ENCODE data around the gene GPR65.

GPR65 gene

DNA sequence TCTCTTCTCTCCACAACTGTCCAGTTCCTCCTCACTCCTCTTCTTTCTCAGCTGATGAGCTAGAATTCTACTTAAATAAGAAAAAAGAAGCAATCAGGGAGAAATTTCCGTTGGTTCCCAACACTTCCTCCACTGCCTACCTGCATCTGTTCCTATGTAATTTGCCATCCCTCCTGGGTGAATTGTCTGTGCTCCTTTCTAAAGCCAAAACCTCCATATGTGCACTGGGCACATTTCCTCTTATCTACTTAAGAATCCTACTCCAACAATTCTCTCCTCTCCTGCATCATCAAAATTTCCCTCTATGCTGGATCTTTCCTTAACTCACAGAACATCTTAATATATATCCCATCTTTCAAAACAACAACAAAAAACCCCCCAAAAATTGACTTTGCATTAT is 35.2 kb downstream of the GPR65 start:
- DNase-seq (ENCODE audit: low spot score), result no peak

DNA sequence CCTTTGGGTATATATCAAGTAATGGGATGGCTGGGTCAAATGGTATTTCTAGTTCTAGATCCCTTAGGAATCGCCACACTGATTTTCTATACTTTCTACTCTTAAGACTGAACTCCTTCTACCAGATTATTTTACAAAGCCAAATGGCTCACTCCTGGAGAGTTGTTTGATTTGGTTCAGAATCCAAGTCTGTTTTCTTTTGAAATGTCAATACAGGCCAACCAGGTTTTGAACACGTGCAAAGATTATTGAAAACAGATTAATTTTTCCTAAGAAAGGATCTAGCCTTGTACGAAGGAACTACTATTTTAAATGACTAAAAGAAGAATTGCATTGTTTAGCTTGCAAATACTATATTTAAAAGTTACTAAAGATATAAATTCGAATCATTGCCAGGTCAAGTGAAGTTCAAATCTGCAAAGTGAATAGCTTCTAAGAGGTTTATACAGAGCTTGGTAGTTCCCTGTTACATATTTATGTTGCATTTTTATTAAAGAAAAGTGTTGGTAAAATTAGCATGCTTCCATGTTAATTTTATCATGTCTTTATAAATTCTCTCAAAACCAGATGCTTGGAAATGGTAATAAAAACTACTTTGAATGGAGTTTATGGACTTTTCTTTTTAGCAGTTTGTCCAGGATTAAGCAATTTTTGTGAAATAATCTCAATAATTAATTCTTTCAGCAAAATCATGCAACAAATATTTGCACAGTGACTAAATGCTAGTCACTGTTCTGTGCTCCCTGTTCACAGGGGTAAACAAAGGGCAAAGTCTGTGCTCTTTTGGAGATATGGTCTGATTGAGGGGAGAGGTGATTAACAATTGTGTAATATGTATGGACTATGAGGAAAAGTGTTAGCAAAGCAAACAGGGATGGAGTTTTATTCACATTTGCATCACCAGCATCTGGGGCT is 38.9 kb downstream of the GPR65 start:
- DNase-seq (ENCODE audit: low spot score), result no peak

DNA sequence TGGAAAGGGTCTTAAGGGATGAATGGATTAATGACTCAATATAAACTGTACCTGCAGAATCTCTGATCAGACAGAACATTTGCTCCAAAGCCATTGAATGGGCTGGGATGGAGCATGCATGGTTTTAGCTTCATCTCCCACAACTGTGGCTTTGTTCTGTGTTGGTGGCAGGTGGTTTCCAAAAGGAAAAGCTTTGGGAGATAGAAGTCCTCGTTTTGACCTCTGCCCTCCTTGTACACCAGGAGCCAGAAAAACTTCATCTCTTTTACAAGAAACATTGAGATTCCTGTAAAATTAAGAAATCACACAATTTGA is 39.5 kb downstream of the GPR65 start:
- no peak for DNase-seq (ENCODE audit: low spot score)

GRCh38 chr14:88044776-88045446 is 40.0 kb downstream of the GPR65 start:
- no peak for DNase-seq (ENCODE audit: low spot score)

GRCh38 chr14:88045705-88046104 is 40.8 kb downstream of the GPR65 start:
- no peak for DNase-seq (ENCODE audit: low spot score)

GRCh38 chr14:88048351-88048750 is 43.4 kb downstream of the GPR65 start:
- no peak for DNase-seq (ENCODE audit: low spot score)

- DNase-seq (ENCODE audit: low spot score), result no peak
These were observed 44.3 kb downstream of the GPR65 start for GRCh38 chr14:88049266-88049665.

- no peak for DNase-seq (ENCODE audit: low spot score)
These were observed 45.0 kb downstream of the GPR65 start for GRCh38 chr14:88049936-88050335.

GRCh38 chr14:88060576-88060975 is 55.6 kb downstream of the GPR65 start:
- no peak for DNase-seq (ENCODE audit: low spot score)

- DNase-seq (ENCODE audit: low spot score), result no peak
These were observed 58.9 kb downstream of the GPR65 start for GRCh38 chr14:88063811-88064210.
